K562 (cell line): ENCODE measurements around the gene FST. TPM values are rescaled to one million over a fixed set of nuclear protein-coding genes. Genes with fewer than 3 reads are reported as not detected.

Experiments
- ATAC-seq: fragments of 200-7000 bp; cut with Tn5 transposase; 3 replicates; pipeline ENCODE4 v1.9.1; 2020; ENCODE audit warnings: moderate library complexity
- BruUV-seq: library from RNA; stranded (reverse); fragments of 400-500 nt; replicated peaks from 2 replicates; lab custom pipeline; 2021; lab: Mats Ljungman, UMichigan
- CTCF ChIA-PET: fragments of 300-600 bp; formaldehyde crosslinking; extraction: SDS; loops from one replicate; lab custom pipeline; 2021; ENCODE audit warnings: low intra/inter-chr PET ratio; lab: Yijun Ruan, JAX
- POLR2A ChIA-PET: fragments of 300-600, 350-650 bp; sonication (Branson Sonifier 250); formaldehyde crosslinking; extraction: SDS; loops from one replicate; lab custom pipeline; 2021; ENCODE audit warnings: antibody characterized with exemption, inconsistent platforms; lab: Yijun Ruan, JAX
- DNase-seq, 4 experiments: peaks; one replicate each; pipeline versions ENCODE4 v3.0.0 to v3.0.0-alpha.2; 2011 to 2018; ENCODE audit warnings: low spot score in 3 of 4, mixed read lengths in 3 of 4; ENCODE audit errors: extremely low read depth in 1 of 4
- FAIRE-seq: peaks from 2 replicates; lab custom pipeline; 2011; peaks lifted over from hg19 to GRCh38; lab: Jason Lieb, UNC
- H2AFZ ChIP-seq: 2 replicates; pipeline ENCODE4 v1.6.0; 2011; ENCODE audit warnings: low read depth, low read length, control low read depth, inconsistent platforms
- H3K27ac ChIP-seq: fragments of 200-600 bp; 3 replicates; pipeline ENCODE4 v1.8.0; 2011; ENCODE audit warnings: low read depth, mild to moderate bottlenecking, control low read depth, inconsistent platforms, low read length, moderate library complexity, mixed read lengths; ENCODE audit errors: extremely low read depth
- H3K27me3 ChIP-seq, 2 experiments: fragments of 300-600 bp in 1 of 2; 2 replicates in 1 of 2; 3 replicates in 1 of 2; pipeline versions ENCODE4 v1.6.0 to v1.8.0; 2011; ENCODE audit warnings: inconsistent platforms in 2 of 2, low read length in 2 of 2, mild to moderate bottlenecking in 1 of 2, mixed read lengths in 1 of 2, moderate library complexity in 1 of 2; ENCODE audit not compliant: control insufficient read depth in 2 of 2, insufficient read depth in 2 of 2
- H3K36me3 ChIP-seq: fragments of 300-600 bp; 3 replicates; pipeline ENCODE4 v1.8.0; 2011; ENCODE audit warnings: mild to moderate bottlenecking, low read length, inconsistent platforms; ENCODE audit not compliant: control insufficient read depth, insufficient read depth
- H3K4me1 ChIP-seq, 2 experiments: fragments of 200-600 bp in 1 of 2; replicated peaks in 1 of 2; 2 replicates in 1 of 2; 3 replicates in 1 of 2; pipeline versions ENCODE4 v1.5.1 to v1.8.0; 2011; ENCODE audit warnings: inconsistent platforms in 2 of 2, low read length in 2 of 2, mild to moderate bottlenecking in 1 of 2, mixed read lengths in 1 of 2, moderate library complexity in 1 of 2; ENCODE audit not compliant: control insufficient read depth in 2 of 2, insufficient read depth in 2 of 2
- H3K4me2 ChIP-seq: 2 replicates; pipeline ENCODE4 v1.6.1; 2011; ENCODE audit warnings: low read length, control low read depth, inconsistent platforms, mixed read lengths; ENCODE audit not compliant: insufficient read depth
- H3K4me3 ChIP-seq: fragments of 200-600 bp; sonication (generic), shearing (Covaris generic); 2 replicates; pipeline ENCODE4 v1.5.1; 2016; ENCODE audit warnings: control low read depth, inconsistent platforms
- H3K79me2 ChIP-seq: fragments of 200-600 bp; 3 replicates; pipeline ENCODE4 v1.8.0; 2011; ENCODE audit warnings: low read length, inconsistent platforms; ENCODE audit not compliant: control insufficient read depth, insufficient read depth
- H3K9ac ChIP-seq, 2 experiments: 2 replicates each; pipeline versions ENCODE4 v1.6.0 to v1.6.1; 2011; ENCODE audit warnings: low read depth in 2 of 2, low read length in 2 of 2, control low read depth in 1 of 2, inconsistent platforms in 1 of 2, mild to moderate bottlenecking in 1 of 2, mixed read lengths in 1 of 2; ENCODE audit not compliant: insufficient read depth in 1 of 2
- H3K9me1 ChIP-seq: one replicate; pipeline ENCODE4 v1.6.0; 2011; ENCODE audit warnings: inconsistent platforms, mild to moderate bottlenecking, low read length, moderate library complexity; ENCODE audit not compliant: control insufficient read depth, insufficient read depth
- H3K9me3 ChIP-seq: replicated peaks from 2 replicates; pipeline ENCODE4 v1.5.1; 2011; ENCODE audit warnings: low read depth, low read length, inconsistent platforms; ENCODE audit not compliant: control insufficient read depth, insufficient read depth
- H4K20me1 ChIP-seq: replicated peaks from 2 replicates; pipeline ENCODE4 v1.6.1; 2011; ENCODE audit warnings: low read length, inconsistent platforms, mixed read lengths; ENCODE audit not compliant: control insufficient read depth, insufficient read depth
- E2F5 ChIP-seq: sonication (generic); formaldehyde crosslinking; IDR thresholded peaks from 2 replicates; pipeline ENCODE4 v1.8.0; 2022; ENCODE audit warnings: mild to moderate bottlenecking, missing genetic modification reagents
- HEY1 ChIP-seq: fragments of 250-450 bp; sonication (Bioruptor Pico); IDR thresholded peaks from 2 replicates; pipeline ENCODE4 v1.5.0; 2020; ENCODE audit warnings: mild to moderate bottlenecking, moderate library complexity, borderline replicate concordance
- MAFF ChIP-seq: IDR thresholded peaks from 2 replicates; pipeline ENCODE4 v1.6.1; 2012; ENCODE audit warnings: low read length, improper control_type of control experiment
- TARDBP ChIP-seq: fragments of 450-650 bp; IDR thresholded peaks from 2 replicates; pipeline ENCODE4 v1.6.1; 2016
- TOE1 ChIP-seq, 2 experiments: fragments of 450-650 bp in 1 of 2; sonication (generic) in 1 of 2; formaldehyde crosslinking in 1 of 2; IDR thresholded peaks; 2 replicates each; pipeline versions ENCODE4 v1.7.1 to v1.8.0; 2016 to 2022; ENCODE audit warnings: borderline replicate concordance in 2 of 2, mild to moderate bottlenecking in 2 of 2, antibody characterized with exemption in 1 of 2, inconsistent platforms in 1 of 2, low read depth in 1 of 2, missing genetic modification reagents in 1 of 2, moderate library complexity in 1 of 2
- U2AF1 ChIP-seq: fragments of 200-400 bp; formaldehyde crosslinking; optimal IDR thresholded peaks from 2 replicates; pipeline ENCODE3; 2017; ENCODE audit warnings: mild to moderate bottlenecking, low read depth, low read length, moderate library complexity
- ZNF224 ChIP-seq: sonication (generic); formaldehyde crosslinking; IDR thresholded peaks from 2 replicates; pipeline ENCODE4 v1.8.0; 2022; ENCODE audit warnings: mild to moderate bottlenecking, missing genetic modification reagents
- ZNF277 ChIP-seq: fragments of 250-450 bp; sonication (Bioruptor Pico); IDR thresholded peaks from 2 replicates; pipeline ENCODE4 v1.8.0; 2022; ENCODE audit warnings: inconsistent platforms, mild to moderate bottlenecking, moderate library complexity, borderline replicate concordance
- ZNF740 ChIP-seq, 3 experiments: fragments of 200-800 bp in 1 of 3; sonication (Bioruptor generic) in 1 of 3; sonication (generic) in 1 of 3; formaldehyde crosslinking in 1 of 3; IDR thresholded peaks; 2 replicates each; pipeline versions ENCODE4 v1.6.1 to v1.8.0; 2016 to 2022; ENCODE audit warnings: mild to moderate bottlenecking in 2 of 3, missing compliant biosample characterization in 2 of 3, missing genetic modification characterization in 2 of 3, missing genetic modification reagents in 1 of 3
- WGBS: fragments of 100-300 bp; shearing (Covaris generic); methylation state at CpG from one replicate; pipeline ENCODE4 v1.1.6; 2016; ENCODE audit warnings: low coverage, mixed read lengths; ENCODE audit not compliant: insufficient coverage; ENCODE audit errors: missing lambda C conversion rate; 5-methylcytosine and 5-hydroxymethylcytosine counted together
- in situ Hi-C: fragments of 300-500 bp; cut with MboI; formaldehyde crosslinking; loops from 4 replicates; pipeline ENCODE4 v1.15.0; 2018; ENCODE audit warnings: inconsistent platforms, mixed read lengths
- intact Hi-C: fragments of 100-400 bp; cut with micrococcal nuclease; formaldehyde crosslinking; loops from 2 replicates; pipeline ENCODE4 v1.14.2; 2022
- polyA plus RNA-seq, 8 experiments: library from polyadenylated mRNA; depleted of rRNA in 4 of 8; stranded (reverse) in 5 of 8; unstranded in 3 of 8; fragments of >200 nt; fragmentation: Nextera tagmentation in 2 of 8; fragmentation: Illumina TruSeq in 1 of 8; extraction: Ambion mirVana in 2 of 8; extraction: Trizol in 1 of 8; gene quantifications; 2 replicates each; pipeline versions ENCODE4 v1.2.1 to v1.2.3, GENCODE V29; 2011 to 2014; ENCODE audit warnings: inconsistent platforms in 1 of 8, missing spikeins in 1 of 8
- total RNA-seq, 7 experiments: library from RNA; depleted of rRNA in 6 of 7; stranded (reverse); fragments of >200 nt in 6 of 7; fragmentation: Illumina TruSeq in 2 of 7; extraction: Trizol in 2 of 7; gene quantifications; 2 replicates each; pipeline versions ENCODE4 v1.2.1 to v1.2.3, GENCODE V29; 2011 to 2021; ENCODE audit warnings: low replicate concordance in 1 of 7

The FST gene
- total and polyA plus RNA-seq, 9 of the 15 experiments (the other 6 are each of a cell fraction or from before 2014, with no cell fraction given) = 0.03 to 0.27 TPM; not detected in 7

- Histone ChIP-seq H3K36me3 (no peaks in the 10 kb centered on the region), H2AFZ (no peak overlapping the region), H3K27ac (no peak overlapping the region), H3K9me3 (no peaks in the 10 kb centered on the region), H3K4me3 (no peak overlapping the region), H3K9ac (no peak overlapping the region), H3K79me2 (no peaks in the 10 kb centered on the region), H3K27me3 (peaks cover 4 to 6% of the 10 kb centered on the region in 2 experiments; a peak in 3 of 5 replicates), H4K20me1 (no peaks in the 10 kb centered on the region), H3K4me1 (no peaks in the 10 kb centered on the region), H3K9me1 (no peaks in the 10 kb centered on the region), H3K4me2 (no peak overlapping the region)
- FAIRE-seq (no peak), DNase-seq (no peak), ATAC-seq (no peak)
- in situ Hi-C loops (loop anchor here (25.0 kb wide), 3 partner anchors 769 to 1444 kb away; no protein-coding TSS in a partner anchor), intact Hi-C loops (no loop called here)
- POLR2A ChIA-PET = no interaction called here
- TF ChIP-seq TOE1 (IDR thresholded peaks at IDR 0.05; ENCODE audit: borderline replicate concordance) (no peak), TOE1 (CRISPR knock-in tag; IDR thresholded peaks at IDR 0.05; ENCODE audit: borderline replicate concordance, low read depth) (no peak), TARDBP (no peak), E2F5 (no peak), ZNF224 (CRISPR knock-in tag) (no peak), ZNF740 (CRISPR knock-in tag; IDR thresholded peaks at IDR 0.05) (no peak), ZNF740 (tag; IDR thresholded peaks at IDR 0.05) (no peak), ZNF277 (no peak), U2AF1 (no peak), HEY1 (CRISPR knock-in tag) (no peak), MAFF (no peak)
- WGBS = 0% methylated on average over 1 of the region's 1 CpG
- no TSS peak for BruUV-seq
- CTCF ChIA-PET = no interaction called here
Observed at GRCh38 chr5:53442961-53443360, 37.5 kb upstream of the FST start.
